SJCRH30 (cell line): ENCODE results near the gene USP5. TPM values are rescaled to one million over a fixed set of nuclear protein-coding genes. Genes with fewer than 3 reads are reported as not detected.
A peak's percentile ranks its signal among the peaks of the same experiment; 100 is the strongest.
"Not testable (repeated sequence)": the region's sequence is repeated elsewhere in the genome, so short reads cannot be mapped to it uniquely, and the experiment has no call there.

Experiments
- DNase-seq, 2 experiments: peaks; one replicate each; pipeline ENCODE4 v3.0.0-alpha.2; 2015 to 2020
- H3K27ac ChIP-seq: fragments of 250-450 bp; sonication (Bioruptor Pico); 2 replicates; pipeline ENCODE4 v1.5.1; 2020; ENCODE audit warnings: mild to moderate bottlenecking, moderate library complexity
- H3K27me3 ChIP-seq: fragments of 250-450 bp; sonication (Bioruptor Pico); 2 replicates; pipeline ENCODE4 v1.5.1; 2020; ENCODE audit warnings: mild to moderate bottlenecking, moderate library complexity
- H3K36me3 ChIP-seq: fragments of 250-450 bp; sonication (Bioruptor Pico); 2 replicates; pipeline ENCODE4 v1.5.1; 2020; ENCODE audit warnings: mild to moderate bottlenecking, moderate library complexity
- H3K4me1 ChIP-seq: fragments of 250-450 bp; sonication (Bioruptor Pico); 2 replicates; pipeline ENCODE4 v1.5.1; 2020; ENCODE audit warnings: mild to moderate bottlenecking, moderate library complexity
- H3K4me3 ChIP-seq: fragments of 250-450 bp; sonication (Bioruptor Pico); 2 replicates; pipeline ENCODE4 v1.5.1; 2020; ENCODE audit warnings: mild to moderate bottlenecking, moderate library complexity
- H3K9me3 ChIP-seq: fragments of 250-450 bp; sonication (Bioruptor Pico); replicated peaks from 2 replicates; pipeline ENCODE4 v1.5.1; 2020; ENCODE audit warnings: mild to moderate bottlenecking, moderate library complexity
- total RNA-seq: library from RNA; depleted of rRNA; stranded (reverse); fragments of >200 nt; shearing (Covaris generic); gene quantifications from 2 replicates; pipeline ENCODE4 v1.2.3, GENCODE V29; 2014

Gene USP5
- total RNA-seq, 1 experiment from 2014 or later = 76.7 TPM

- Histone ChIP-seq H3K9me3 (no peaks in the 10 kb centered on the region), H3K27me3 (no peaks in the 10 kb centered on the region), H3K36me3 (peaks cover 41% of the 10 kb centered on the region), H3K4me1 (peaks cover 10% of the 10 kb centered on the region; the same call in 1 of the 2 replicates), H3K4me3 (peak overlapping the region; percentile 63), H3K27ac (no peak overlapping the region; the same call in 1 of the 2 replicates)
- peak; percentile 84 to 88 for DNase-seq
Measured at GRCh38 chr12:6872073-6873048, 20.4 kb downstream of the USP5 start.

GRCh38 chr12:6873094-6874014 is 21.4 kb downstream of the USP5 start, which contains the start of gene SPSB2:
TSS of gene SPSB2 (minus strand) at chr12:6873303. CDS start at chr12:6872901, 402 bp downstream.
- H3K4me1 ChIP-seq = peaks cover 10% of the 10 kb centered on the region; the same call in 1 of the 2 replicates
- H3K9me3 ChIP-seq = no peaks in the 10 kb centered on the region
- H3K4me3 ChIP-seq = peak within 1 kb of the TSS; percentile 63
- H3K36me3 ChIP-seq = peaks cover 41% of the 10 kb centered on the region
- peak; percentile 98 to 99 for DNase-seq
- peak within 1 kb of the TSS; percentile 2; the same call in 1 of the 2 replicates for H3K27ac ChIP-seq
- no peaks in the 10 kb centered on the region for H3K27me3 ChIP-seq

GRCh38 chr12:6874015-6874368 is 22.0 kb downstream of the USP5 start:
- not testable (repeated sequence) for H3K27me3 ChIP-seq, H3K27ac ChIP-seq, H3K9me3 ChIP-seq, H3K4me1 ChIP-seq, DNase-seq
- Histone ChIP-seq H3K4me3 (peak overlapping the region; percentile 63), H3K36me3 (peaks cover 38% of the 10 kb centered on the region)

GRCh38 chr12:6879824-6880223 is 27.9 kb downstream of the USP5 start:
- H3K4me1 ChIP-seq, H3K27ac ChIP-seq, H3K4me3 ChIP-seq, DNase-seq, H3K27me3 ChIP-seq, H3K9me3 ChIP-seq: not testable (repeated sequence)
- H3K36me3 ChIP-seq = peaks cover 10% of the 10 kb centered on the region; the same call in 1 of the 2 replicates

- no peak overlapping the region for H3K27ac ChIP-seq
- H3K27me3 ChIP-seq = no peaks in the 10 kb centered on the region
- H3K4me3 ChIP-seq = no peak overlapping the region
- DNase-seq = no peak
- no peaks in the 10 kb centered on the region for H3K36me3 ChIP-seq
- H3K4me1 ChIP-seq = no peaks in the 10 kb centered on the region
- no peaks in the 10 kb centered on the region for H3K9me3 ChIP-seq
Measured at GRCh38 chr12:6883252-6883651, 31.3 kb downstream of the USP5 start.

- H3K9me3 ChIP-seq = no peaks in the 10 kb centered on the region
- H3K4me3 ChIP-seq = no peak overlapping the region
- no peak for DNase-seq
- H3K27ac ChIP-seq = no peak overlapping the region
- H3K4me1 ChIP-seq = no peaks in the 10 kb centered on the region
- H3K27me3 ChIP-seq = no peaks in the 10 kb centered on the region
- H3K36me3 ChIP-seq = no peaks in the 10 kb centered on the region
Measured at GRCh38 chr12:6883683-6884082, 31.7 kb downstream of the USP5 start.

- Histone ChIP-seq H3K4me1 (no peaks in the 10 kb centered on the region), H3K4me3 (no peak overlapping the region), H3K27ac (no peak overlapping the region), H3K27me3 (no peaks in the 10 kb centered on the region), H3K36me3 (no peaks in the 10 kb centered on the region), H3K9me3 (no peaks in the 10 kb centered on the region)
- no peak for DNase-seq
Measured at GRCh38 chr12:6884539-6884938, 32.6 kb downstream of the USP5 start.

GRCh38 chr12:6886206-6886999 is 34.5 kb downstream of the USP5 start:
- not testable (repeated sequence) for DNase-seq, H3K27me3 ChIP-seq, H3K4me3 ChIP-seq, H3K4me1 ChIP-seq, H3K36me3 ChIP-seq, H3K27ac ChIP-seq, H3K9me3 ChIP-seq

GRCh38 chr12:6887460-6887859 is 35.5 kb downstream of the USP5 start:
- H3K4me1 ChIP-seq = peaks cover 7% of the 10 kb centered on the region
- H3K9me3 ChIP-seq = no peaks in the 10 kb centered on the region
- H3K27me3 ChIP-seq = no peaks in the 10 kb centered on the region
- H3K27ac ChIP-seq = no peak overlapping the region
- DNase-seq = no peak
- no peak overlapping the region for H3K4me3 ChIP-seq
- no peaks in the 10 kb centered on the region for H3K36me3 ChIP-seq

GRCh38 chr12:6888360-6888759 is 36.4 kb downstream of the USP5 start:
- H3K4me3 ChIP-seq = no peak overlapping the region
- DNase-seq = no peak
- no peak overlapping the region for H3K27ac ChIP-seq

GRCh38 chr12:6888794-6889193 is 36.8 kb downstream of the USP5 start:
- not testable (repeated sequence) for H3K9me3 ChIP-seq, H3K4me3 ChIP-seq, H3K36me3 ChIP-seq, H3K27me3 ChIP-seq, DNase-seq, H3K4me1 ChIP-seq, H3K27ac ChIP-seq

More at GRCh38 chr12:6888360-6888759, 36.4 kb downstream of the USP5 start:
- H3K36me3 ChIP-seq = no peaks in the 10 kb centered on the region
- H3K9me3 ChIP-seq = no peaks in the 10 kb centered on the region
- H3K27me3 ChIP-seq = no peaks in the 10 kb centered on the region
- H3K4me1 ChIP-seq = peaks cover 7% of the 10 kb centered on the region

- not testable (repeated sequence) for H3K4me3 ChIP-seq, DNase-seq, H3K27me3 ChIP-seq, H3K4me1 ChIP-seq, H3K9me3 ChIP-seq, H3K36me3 ChIP-seq
- H3K27ac ChIP-seq = peak overlapping the region; percentile 93
Measured at GRCh38 chr12:6889775-6890573, 38.0 kb downstream of the USP5 start.

- Histone ChIP-seq H3K27ac (peak overlapping the region; percentile 93), H3K36me3 (no peaks in the 10 kb centered on the region), H3K9me3 (no peaks in the 10 kb centered on the region), H3K4me3 (peak overlapping the region; percentile 59), H3K27me3 (no peaks in the 10 kb centered on the region), H3K4me1 (peaks cover 7% of the 10 kb centered on the region)
- peak; percentile 97 to 99 for DNase-seq
Measured at GRCh38 chr12:6890789-6891645, 39.1 kb downstream of the USP5 start.
